Activated B cell treated with CpG ODN at 0.5 μM for 24 hours (primary cell): ENCODE measurements around the gene PRKAR2B. TPM values are rescaled to one million over a fixed set of nuclear protein-coding genes. Genes with fewer than 3 reads are reported as not detected.

ENCODE experiments used
- ATAC-seq: fragments of 200-7000 bp; cut with Tn5 transposase; one replicate; pipeline ENCODE4 v1.10.0; 2021; ENCODE audit warnings: low read depth, mild to moderate bottlenecking, moderate library complexity
- CTCF ChIA-PET: fragments of 350-600 bp; sonication (Branson Sonifier 250); formaldehyde crosslinking; loops from one replicate; lab custom pipeline; 2021; ENCODE audit warnings: antibody characterized with exemption; lab: Charles Lee
- POLR2A ChIA-PET: fragments of 350-600 bp; sonication (Branson Sonifier 250); formaldehyde crosslinking; loops from one replicate; lab custom pipeline; 2021; ENCODE audit warnings: antibody characterized with exemption; lab: Charles Lee
- DNase-seq: peaks from one replicate; pipeline ENCODE4 v3.0.0; 2022
- H3K27ac Mint-ChIP-seq: one replicate; pipeline ENCODE4 v1.8.0; 2020; ENCODE audit warnings: mixed read lengths
- H3K27me3 Mint-ChIP-seq: one replicate; pipeline ENCODE4 v1.8.0; 2021; ENCODE audit warnings: mixed read lengths
- H3K36me3 Mint-ChIP-seq: one replicate; pipeline ENCODE4 v1.8.0; 2021; ENCODE audit warnings: low read depth, mixed read lengths
- H3K4me1 Mint-ChIP-seq: one replicate; pipeline ENCODE4 v1.8.0; 2021; ENCODE audit warnings: mixed read lengths
- H3K4me3 Mint-ChIP-seq: one replicate; pipeline ENCODE4 v1.8.0; 2020; ENCODE audit warnings: mild to moderate bottlenecking, mixed read lengths
- H3K9me3 Mint-ChIP-seq: one replicate; pipeline ENCODE4 v1.8.0; 2020; ENCODE audit warnings: mixed read lengths
- intact Hi-C: fragments of 100-400 bp; cut with micrococcal nuclease; formaldehyde crosslinking; loops from one replicate; pipeline ENCODE4 v1.15.1; 2024
- total RNA-seq: library from RNA; stranded (reverse); gene quantifications from 2 replicates; pipeline ENCODE4 v1.2.3, GENCODE V29; 2022
- TF ChIP-seq, protein P1 (sequence below): fragments of 200-600 bp; IDR thresholded peaks from one replicate; pipeline ENCODE4 v1.8.0; 2022; ENCODE audit warnings: antibody characterized with exemption, mild to moderate bottlenecking

The PRKAR2B gene
- total RNA-seq, 1 donor from 2014 or later, result 0.71 TPM

DNA sequence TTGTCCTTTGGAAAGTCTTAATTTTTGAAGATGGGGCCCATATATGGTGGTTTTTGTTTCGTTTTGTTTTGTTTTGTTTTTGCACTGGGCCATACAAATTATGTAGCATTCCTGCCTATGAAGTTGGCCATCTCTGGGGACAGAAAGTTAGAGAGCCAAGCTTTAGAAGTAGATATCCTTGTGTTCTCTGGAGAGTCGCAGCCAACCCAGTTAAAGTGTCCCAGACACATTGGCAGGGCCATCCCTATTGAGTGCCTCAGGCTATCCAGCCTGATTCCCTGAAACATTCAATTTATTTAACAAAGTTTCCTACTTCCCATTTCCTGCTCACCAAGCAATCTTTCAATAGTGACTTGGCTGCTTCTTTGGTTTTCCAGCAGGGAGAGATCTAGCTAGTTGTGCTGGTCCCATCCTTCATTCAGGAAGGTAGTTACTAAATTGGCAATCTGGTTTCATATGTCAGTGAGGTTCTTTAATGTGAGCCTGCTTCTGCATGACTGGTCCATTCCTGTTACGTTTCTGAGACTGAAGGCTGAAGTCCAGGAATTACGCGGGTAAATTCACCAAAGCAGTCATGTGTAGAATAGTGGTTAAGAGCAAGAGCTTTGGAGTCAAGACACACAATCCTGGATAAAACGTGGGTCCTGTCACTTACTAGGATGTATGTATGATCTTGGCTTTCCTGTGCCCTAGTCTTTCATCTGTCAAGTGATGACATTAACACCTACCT is 75.0 kb downstream of the PRKAR2B start:
- intact Hi-C loops, result no loop called here
- DNase-seq (no peak), ATAC-seq (no peak)
- Mint-ChIP-seq H3K27ac (no peak overlapping the region), H3K4me3 (no peak overlapping the region), H3K4me1 (no peaks in the 10 kb centered on the region), H3K9me3 (no peaks in the 10 kb centered on the region), H3K27me3 (no peaks in the 10 kb centered on the region), H3K36me3 (no peaks in the 10 kb centered on the region)
- TF ChIP-seq, protein P1, sequence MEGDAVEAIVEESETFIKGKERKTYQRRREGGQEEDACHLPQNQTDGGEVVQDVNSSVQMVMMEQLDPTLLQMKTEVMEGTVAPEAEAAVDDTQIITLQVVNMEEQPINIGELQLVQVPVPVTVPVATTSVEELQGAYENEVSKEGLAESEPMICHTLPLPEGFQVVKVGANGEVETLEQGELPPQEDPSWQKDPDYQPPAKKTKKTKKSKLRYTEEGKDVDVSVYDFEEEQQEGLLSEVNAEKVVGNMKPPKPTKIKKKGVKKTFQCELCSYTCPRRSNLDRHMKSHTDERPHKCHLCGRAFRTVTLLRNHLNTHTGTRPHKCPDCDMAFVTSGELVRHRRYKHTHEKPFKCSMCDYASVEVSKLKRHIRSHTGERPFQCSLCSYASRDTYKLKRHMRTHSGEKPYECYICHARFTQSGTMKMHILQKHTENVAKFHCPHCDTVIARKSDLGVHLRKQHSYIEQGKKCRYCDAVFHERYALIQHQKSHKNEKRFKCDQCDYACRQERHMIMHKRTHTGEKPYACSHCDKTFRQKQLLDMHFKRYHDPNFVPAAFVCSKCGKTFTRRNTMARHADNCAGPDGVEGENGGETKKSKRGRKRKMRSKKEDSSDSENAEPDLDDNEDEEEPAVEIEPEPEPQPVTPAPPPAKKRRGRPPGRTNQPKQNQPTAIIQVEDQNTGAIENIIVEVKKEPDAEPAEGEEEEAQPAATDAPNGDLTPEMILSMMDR, result no peak
- ChIA-PET POLR2A (no interaction called here), CTCF (no interaction called here)

DNA sequence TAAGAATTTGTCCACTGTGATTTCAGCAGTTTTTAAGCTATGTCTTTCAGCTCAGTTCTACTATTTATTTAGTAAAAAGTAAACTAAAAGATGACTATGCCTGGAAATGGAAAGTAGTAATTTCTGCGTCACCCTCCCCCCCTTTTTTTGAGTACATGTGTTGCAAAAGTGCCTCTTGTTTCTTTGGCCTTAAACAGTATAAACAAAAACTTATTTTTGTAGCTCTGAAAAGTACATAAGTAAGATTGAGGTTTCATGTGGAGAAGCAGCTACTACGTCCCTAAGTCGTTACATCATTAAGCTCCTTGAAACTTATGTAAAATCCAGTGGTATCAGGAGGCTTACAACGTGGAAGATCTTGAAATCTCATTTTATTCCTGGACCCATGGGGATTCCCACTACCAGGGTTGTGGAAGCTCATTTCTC is 78.0 kb downstream of the PRKAR2B start:
- CTCF ChIA-PET, result no interaction called here
- intact Hi-C loops, result no loop called here

DNA sequence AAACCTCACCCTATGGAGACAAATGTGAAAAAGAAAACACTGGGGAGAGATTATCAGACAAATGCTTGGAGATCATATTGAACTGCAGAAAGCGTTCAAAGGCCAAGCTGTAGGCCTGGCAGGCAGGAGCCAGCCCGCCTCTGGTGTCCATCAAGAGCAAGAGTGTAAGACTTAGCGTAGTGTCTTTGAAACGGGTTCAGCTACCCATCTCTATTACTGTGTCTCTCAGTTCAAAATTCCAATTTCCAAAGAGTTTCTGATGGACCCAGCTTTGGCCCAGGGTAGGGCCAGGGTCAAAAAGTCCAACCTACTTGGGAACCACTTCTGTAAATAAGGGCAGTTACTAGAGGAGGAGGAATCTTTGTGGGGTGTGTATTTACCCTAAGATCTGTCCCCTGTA is 78.9 kb downstream of the PRKAR2B start:
- Mint-ChIP-seq H3K4me3 (no peak overlapping the region), H3K4me1 (peaks cover 16% of the 10 kb centered on the region), H3K36me3 (peaks cover 2% of the 10 kb centered on the region), H3K9me3 (no peaks in the 10 kb centered on the region), H3K27me3 (no peaks in the 10 kb centered on the region), H3K27ac (no peak overlapping the region)
- DNase-seq (no peak), ATAC-seq (no peak)
- TF ChIP-seq, protein P1, result no peak
- POLR2A ChIA-PET, result no interaction called here
- CTCF ChIA-PET, result no interaction called here
- intact Hi-C loops, result no loop called here

More for the DNA sequence above, 78.0 kb downstream of the PRKAR2B start:
- no peak for ATAC-seq
- Mint-ChIP-seq H3K4me1 (peaks cover 16% of the 10 kb centered on the region), H3K27ac (no peak overlapping the region), H3K9me3 (no peaks in the 10 kb centered on the region), H3K4me3 (no peak overlapping the region), H3K36me3 (peaks cover 2% of the 10 kb centered on the region), H3K27me3 (no peaks in the 10 kb centered on the region)
- DNase-seq, result no peak
- TF ChIP-seq, protein P1, result no peak
- POLR2A ChIA-PET, result no interaction called here

DNA sequence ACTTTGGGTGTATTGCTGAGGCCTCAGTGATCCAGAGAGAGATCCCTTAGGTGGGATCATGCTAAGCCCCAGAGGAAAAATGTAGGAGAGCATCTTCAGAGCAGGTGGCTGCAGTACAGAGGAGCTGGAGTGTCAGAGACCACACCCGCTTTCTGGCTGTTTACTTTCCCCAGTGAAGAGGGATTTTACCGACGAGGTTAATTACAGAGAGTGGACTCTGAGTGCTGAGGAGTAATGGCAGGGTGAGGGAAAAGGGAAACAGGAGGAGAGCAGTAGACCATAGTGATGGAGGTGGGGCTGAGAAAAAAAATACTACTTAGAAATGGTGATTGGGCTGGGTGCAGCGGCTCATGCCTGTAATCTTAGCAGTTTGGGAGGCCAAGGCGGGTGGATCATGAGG is 81.0 kb downstream of the PRKAR2B start:
- Mint-ChIP-seq H3K27ac (peak overlapping the region; percentile 73), H3K27me3 (no peaks in the 10 kb centered on the region), H3K4me1 (peaks cover 16% of the 10 kb centered on the region), H3K36me3 (peaks cover 2% of the 10 kb centered on the region), H3K9me3 (no peaks in the 10 kb centered on the region), H3K4me3 (peak overlapping the region; percentile 71)
- ATAC-seq (no peak), DNase-seq (no peak)
- TF ChIP-seq, protein P1, result no peak
- CTCF ChIA-PET, result no interaction called here
- intact Hi-C loops, result loop anchor here (5.0 kb wide), 1 partner anchor 78 kb away; no protein-coding TSS in a partner anchor
- POLR2A ChIA-PET, result interaction anchor here (0.6 to 1.3 kb wide), 4 partner anchors 43 to 1594 kb away, joined by 3 to 21 read pairs (median 4); partner anchors contain the start of gene HBP1

DNA sequence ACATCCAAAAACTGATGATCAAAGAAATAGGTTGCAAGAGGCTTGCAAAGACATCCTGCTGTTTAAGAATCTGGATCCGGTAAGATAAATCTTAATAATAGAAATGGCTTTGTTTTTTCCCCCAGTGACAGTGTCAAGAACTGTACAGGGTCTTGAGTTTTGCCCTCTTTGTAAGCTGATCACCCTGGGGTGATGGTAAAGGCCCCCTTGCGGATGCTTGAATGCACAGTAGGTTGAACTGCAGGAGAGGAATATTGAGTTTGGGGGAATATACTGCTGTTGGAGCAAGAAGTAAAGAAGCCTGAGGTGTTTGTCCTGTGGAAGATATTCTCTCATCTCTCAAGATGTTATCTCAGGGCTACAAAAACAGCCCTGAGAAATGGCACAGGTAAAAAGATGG is 83.7 kb downstream of the PRKAR2B start:
- intact Hi-C loops, result loop anchor here (5.0 kb wide), 1 partner anchor 81 kb away; no protein-coding TSS in a partner anchor
- Mint-ChIP-seq H3K4me3 (no peak overlapping the region), H3K27me3 (no peaks in the 10 kb centered on the region), H3K4me1 (peaks cover 16% of the 10 kb centered on the region), H3K36me3 (peaks cover 2% of the 10 kb centered on the region), H3K9me3 (no peaks in the 10 kb centered on the region), H3K27ac (no peak overlapping the region)
- no peak for DNase-seq
- TF ChIP-seq, protein P1, result no peak
- ATAC-seq, result no peak
- CTCF ChIA-PET, result no interaction called here
- POLR2A ChIA-PET, result interaction anchor here (0.5 kb wide), 1 partner anchor 16 kb away, joined by 8 read pairs; no protein-coding TSS in a partner anchor
